H1 (cell line): ENCODE data around the gene RAMP2. TPM values are rescaled to one million over a fixed set of nuclear protein-coding genes. Genes with fewer than 3 reads are reported as not detected.

Source experiments
- CBX5 ChIP-seq: fragments of 300-800, 300-1000 bp; sonication (generic); IDR thresholded peaks from 2 replicates; pipeline ENCODE4 v1.7.1; 2016; ENCODE audit warnings: antibody characterized with exemption, low read length, low read depth
- CHD1 ChIP-seq: IDR thresholded peaks from 2 replicates; pipeline ENCODE4 v1.6.1; 2012; ENCODE audit warnings: low read depth, low read length, improper control_type of control experiment
- CHD7 ChIP-seq: fragments of 300-600 bp; sonication (generic); IDR thresholded peaks from 2 replicates; pipeline ENCODE4 v1.7.1; 2012; ENCODE audit warnings: low read length, moderate library complexity, mild to moderate bottlenecking, inconsistent platforms; ENCODE audit not compliant: insufficient replicate concordance
- CREB1 ChIP-seq: IDR thresholded peaks from 2 replicates; pipeline ENCODE4 v1.6.1; 2012; ENCODE audit warnings: inconsistent platforms
- HDAC6 ChIP-seq: IDR thresholded peaks from one replicate; pipeline ENCODE4 v1.7.1; 2012; ENCODE audit warnings: low read depth, mild to moderate bottlenecking, inconsistent platforms, low read length, moderate library complexity
- KDM5A ChIP-seq: fragments of 200-600 bp; IDR thresholded peaks from 2 replicates; pipeline ENCODE4 v1.7.1; 2012; ENCODE audit warnings: mild to moderate bottlenecking, low read length, inconsistent platforms, mixed read lengths
- TEAD4 ChIP-seq: IDR thresholded peaks from 2 replicates; pipeline ENCODE4 v1.6.1; 2012; ENCODE audit warnings: low read depth, low read length, inconsistent platforms, mixed read lengths
- YY1 ChIP-seq: IDR thresholded peaks from 2 replicates; pipeline ENCODE4 v1.6.1; 2011; ENCODE audit warnings: low read depth, mild to moderate bottlenecking, low read length
- polyA plus RNA-seq, 7 experiments: library from polyadenylated mRNA; depleted of rRNA in 3 of 7; stranded (reverse) in 5 of 7; unstranded in 2 of 7; fragments of >200 nt in 5 of 7; fragments of 200-250 nt in 2 of 7; gene quantifications; 1 replicate in 5 of 7; 2 replicates in 1 of 7; 4 replicates in 1 of 7; pipeline versions ENCODE4 v1.2.1 to v1.2.3, GENCODE V29; 2011 to 2013; ENCODE audit warnings: missing spikeins in 2 of 7, mixed read lengths in 2 of 7
- total RNA-seq: library from RNA; stranded (reverse); fragmentation: NEBNext Ultra II Directional; extraction: Animal tissue kit (Norgen Biotek cat#: 25700); gene quantifications from 2 replicates; pipeline ENCODE4 v1.2.1, GENCODE V29; 2021

RAMP2 gene
- total and polyA plus RNA-seq, 2 of the 8 experiments (the other 6 are each of a cell fraction or from before 2014, with no cell fraction given), result 13.4 to 41.7 TPM

- TF ChIP-seq CHD7, result no peak
- no peak for TF ChIP-seq YY1
- no peak for TF ChIP-seq CREB1
- no peak for TF ChIP-seq CBX5
- no peak for TF ChIP-seq TEAD4
- no peak for TF ChIP-seq CHD1
- no peak for TF ChIP-seq HDAC6
- TF ChIP-seq KDM5A, result no peak
Measured at GRCh38 chr17:42795061-42795460, 34.0 kb downstream of the RAMP2 start (continued).
